ENCODE measurements around the gene SAPCD1. TPM values are rescaled to one million over a fixed set of nuclear protein-coding genes. Genes with fewer than 3 reads are reported as not detected.
"Not testable (repeated sequence)": the region's sequence is repeated elsewhere in the genome, so short reads cannot be mapped to it uniquely, and the experiment has no call there.

Gene SAPCD1
- total and polyA plus RNA-seq, 4 donors = 1.3 to 6.3 (median 3.1) TPM

DNA sequence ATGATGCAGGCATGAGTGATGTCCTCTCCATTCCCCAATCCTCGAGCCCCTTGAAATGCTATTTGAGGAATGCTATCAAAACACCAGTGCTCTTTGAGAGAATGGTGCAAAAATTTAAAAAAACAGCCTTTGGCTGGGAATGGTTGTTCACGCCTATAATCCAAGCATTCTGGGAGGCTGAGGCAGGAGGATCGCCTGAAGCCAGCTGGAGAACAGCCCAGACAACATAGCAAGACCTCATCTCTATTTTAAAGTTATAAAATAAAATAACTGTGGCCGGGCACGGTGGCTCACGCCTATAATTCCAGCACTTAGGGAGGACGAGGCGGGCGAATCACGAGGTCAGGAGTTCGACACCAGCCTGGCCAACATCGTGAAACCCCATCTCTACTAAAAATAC, 37.3 kb downstream of the SAPCD1 start:
- no peaks in the 10 kb centered on the region for H3K27me3 ChIP-seq (ENCODE audit: control insufficient read depth in 3 of 3, insufficient read depth in 3 of 3, low read length in 2 of 3)
- H3K36me3 ChIP-seq (ENCODE audit: control insufficient read depth in 4 of 4, insufficient read depth in 4 of 4, low read length in 4 of 4) = peaks cover 0 to 12% (median 5%) of the 10 kb centered on the region in 4 donors
- H3K9me3 ChIP-seq (ENCODE audit: control insufficient read depth in 4 of 4, insufficient read depth in 3 of 4, low read length in 3 of 4) = no peaks in the 10 kb centered on the region
- ATAC-seq (ENCODE audit: insufficient read depth, low FRiP score) = no peak
- no peak overlapping the region for H3K27ac ChIP-seq (ENCODE audit: low read depth in 1 of 2, low read length in 1 of 2)
- TF ChIP-seq, protein P1, sequence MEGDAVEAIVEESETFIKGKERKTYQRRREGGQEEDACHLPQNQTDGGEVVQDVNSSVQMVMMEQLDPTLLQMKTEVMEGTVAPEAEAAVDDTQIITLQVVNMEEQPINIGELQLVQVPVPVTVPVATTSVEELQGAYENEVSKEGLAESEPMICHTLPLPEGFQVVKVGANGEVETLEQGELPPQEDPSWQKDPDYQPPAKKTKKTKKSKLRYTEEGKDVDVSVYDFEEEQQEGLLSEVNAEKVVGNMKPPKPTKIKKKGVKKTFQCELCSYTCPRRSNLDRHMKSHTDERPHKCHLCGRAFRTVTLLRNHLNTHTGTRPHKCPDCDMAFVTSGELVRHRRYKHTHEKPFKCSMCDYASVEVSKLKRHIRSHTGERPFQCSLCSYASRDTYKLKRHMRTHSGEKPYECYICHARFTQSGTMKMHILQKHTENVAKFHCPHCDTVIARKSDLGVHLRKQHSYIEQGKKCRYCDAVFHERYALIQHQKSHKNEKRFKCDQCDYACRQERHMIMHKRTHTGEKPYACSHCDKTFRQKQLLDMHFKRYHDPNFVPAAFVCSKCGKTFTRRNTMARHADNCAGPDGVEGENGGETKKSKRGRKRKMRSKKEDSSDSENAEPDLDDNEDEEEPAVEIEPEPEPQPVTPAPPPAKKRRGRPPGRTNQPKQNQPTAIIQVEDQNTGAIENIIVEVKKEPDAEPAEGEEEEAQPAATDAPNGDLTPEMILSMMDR (IDR thresholded peaks at IDR 0.05; ENCODE audit: control extremely low read depth, extremely low read depth) = no peak
- H3K4me3 ChIP-seq = no peak overlapping the region
- DNase-seq = no peak
- H3K4me1 ChIP-seq (ENCODE audit: control insufficient read depth in 5 of 5, insufficient read depth in 5 of 5, low read length in 5 of 5) = peaks cover 0 to 4% (median 0%) of the 10 kb centered on the region in 5 donors
- 86 to 96% methylated on average over 12 of the region's 12 CpGs for WGBS, 2 donors
- no peak overlapping the region for H3K9ac ChIP-seq (ENCODE audit: insufficient read depth in 1 of 2, low read length in 2 of 2)

DNA sequence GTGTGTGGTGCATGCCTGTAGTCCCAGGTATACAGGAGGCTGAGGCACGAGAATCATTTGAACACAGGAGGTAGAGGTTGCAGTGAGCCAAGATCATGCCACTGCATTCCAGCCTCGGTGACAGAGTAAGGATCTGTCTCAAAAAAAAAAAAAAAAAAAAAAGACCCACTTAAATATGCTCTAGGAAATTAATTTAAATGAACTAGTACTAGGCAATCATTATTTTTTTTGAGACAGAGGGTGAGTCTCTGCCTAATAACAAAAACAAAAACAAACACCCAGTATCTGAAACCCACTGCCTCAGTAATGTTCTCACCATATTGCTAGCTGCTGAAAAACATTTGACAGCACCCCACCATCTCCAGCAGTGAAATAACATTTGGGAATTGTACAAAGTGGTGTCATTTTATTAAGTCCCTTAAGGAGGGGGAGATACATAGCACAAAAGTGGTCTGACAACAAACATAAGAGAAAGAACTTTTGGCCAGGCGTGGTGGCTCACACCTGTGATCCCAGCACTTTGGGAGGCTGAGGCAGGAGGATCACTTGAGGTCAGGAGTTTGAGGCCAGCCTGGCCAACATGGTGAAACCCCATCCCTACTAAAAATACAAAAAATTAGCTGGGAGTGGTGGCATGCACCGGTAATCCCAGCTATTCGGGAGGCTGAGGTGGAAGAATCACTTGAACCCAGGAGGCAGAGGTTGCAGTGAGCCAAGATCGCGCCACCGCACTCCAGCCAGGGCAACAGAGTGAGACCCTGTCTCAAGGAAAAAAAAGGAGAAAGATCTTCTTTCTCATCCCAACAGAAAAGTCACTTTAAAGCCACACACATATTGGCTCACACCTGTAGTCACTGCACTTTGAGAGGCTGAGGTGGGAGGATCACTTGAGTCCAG, 38.8 kb downstream of the SAPCD1 start:
- not testable (repeated sequence) for H3K27ac ChIP-seq (ENCODE audit: low read depth in 1 of 2, low read length in 1 of 2); H3K4me1 ChIP-seq (ENCODE audit: control insufficient read depth in 5 of 5, insufficient read depth in 5 of 5, low read length in 5 of 5); H3K9me3 ChIP-seq (ENCODE audit: control insufficient read depth in 4 of 4, insufficient read depth in 3 of 4, low read length in 3 of 4); H3K9ac ChIP-seq (ENCODE audit: insufficient read depth in 1 of 2, low read length in 2 of 2); DNase-seq; H3K27me3 ChIP-seq (ENCODE audit: control insufficient read depth in 3 of 3, insufficient read depth in 3 of 3, low read length in 2 of 3); H3K4me3 ChIP-seq; ATAC-seq (ENCODE audit: insufficient read depth, low FRiP score)
- H3K36me3 ChIP-seq (ENCODE audit: control insufficient read depth in 4 of 4, insufficient read depth in 4 of 4, low read length in 4 of 4) = peaks cover 0 to 12% (median 5%) of the 10 kb centered on the region in 4 donors
- WGBS, 2 donors = 91 to 96% methylated on average over 8 of the region's 8 CpGs

DNA sequence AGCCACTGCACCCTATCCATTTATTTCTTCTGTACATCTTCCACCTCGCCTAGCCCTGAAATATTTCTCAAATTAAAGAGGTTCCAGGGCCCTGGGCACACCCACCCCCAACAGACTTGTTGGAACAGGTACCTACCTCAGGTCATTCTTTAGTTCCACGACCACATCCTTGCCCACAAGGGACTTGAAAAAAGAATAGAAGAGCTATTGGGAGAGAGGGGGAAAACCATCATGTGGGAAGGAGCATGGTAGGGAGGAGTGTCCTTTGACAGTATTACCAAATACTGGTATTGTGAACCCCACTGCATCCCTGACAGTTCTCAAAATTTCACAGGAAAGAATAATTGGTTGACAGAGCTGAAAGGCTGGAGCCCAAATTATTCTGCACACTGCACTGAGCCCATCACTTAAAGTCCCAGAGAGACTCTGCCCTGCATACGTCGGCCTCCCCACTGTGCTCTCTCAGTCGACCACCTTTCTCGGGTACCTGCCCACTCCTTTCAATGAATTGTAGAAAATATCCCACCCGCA, 43.5 kb downstream of the SAPCD1 start:
- ATAC-seq (ENCODE audit: insufficient read depth, low FRiP score) (no peak), DNase-seq (no peak)
- WGBS, 2 donors = 16% methylated on average over 7 of the region's 7 CpGs
- TF ChIP-seq, protein P1 (IDR thresholded peaks at IDR 0.05; ENCODE audit: control extremely low read depth, extremely low read depth) = no peak
- Histone ChIP-seq H3K9ac (ENCODE audit: insufficient read depth in 1 of 2, low read length in 2 of 2) (peak overlapping the region; percentile 92 to 95), H3K9me3 (ENCODE audit: control insufficient read depth in 4 of 4, insufficient read depth in 3 of 4, low read length in 3 of 4) (no peaks in the 10 kb centered on the region), H3K4me3 (peak overlapping the region; percentile 55), H3K27me3 (ENCODE audit: control insufficient read depth in 3 of 3, insufficient read depth in 3 of 3, low read length in 2 of 3) (no peaks in the 10 kb centered on the region), H3K36me3 (ENCODE audit: control insufficient read depth in 4 of 4, insufficient read depth in 4 of 4, low read length in 4 of 4) (peaks cover 0 to 3% (median 2%) of the 10 kb centered on the region in 4 donors), H3K4me1 (ENCODE audit: control insufficient read depth in 5 of 5, insufficient read depth in 5 of 5, low read length in 5 of 5) (peaks cover 4 to 14% (median 5%) of the 10 kb centered on the region in 5 donors), H3K27ac (ENCODE audit: low read depth in 1 of 2, low read length in 1 of 2) (peak overlapping the region; percentile 81 to 91)

Measured in lung (tissue), 12 donors.